ENCODE results near the gene INTS2. TPM values are rescaled to one million over a fixed set of nuclear protein-coding genes. Genes with fewer than 3 reads are reported as not detected.

The INTS2 gene
- total RNA-seq, 1 donor from 2014 or later = 9.5 TPM

- no peaks in the 10 kb centered on the region for H3K9me3 Mint-ChIP-seq (ENCODE audit: low read depth)
- no peaks in the 10 kb centered on the region for H3K4me1 Mint-ChIP-seq (ENCODE audit: low read depth)
- no peak for DNase-seq (ENCODE audit: low spot score)
- H3K36me3 Mint-ChIP-seq (ENCODE audit: low read depth) = peaks cover 20% of the 10 kb centered on the region
- TF ChIP-seq CTCF (IDR thresholded peaks at IDR 0.05) = no peak
- H3K4me3 Mint-ChIP-seq (ENCODE audit: unreplicated experiment) = no peak overlapping the region
- no peak overlapping the region for H3K27ac Mint-ChIP-seq (ENCODE audit: unreplicated experiment)
- no peaks in the 10 kb centered on the region for H3K27me3 Mint-ChIP-seq (ENCODE audit: low read depth)
Measured at GRCh38 chr17:61908292-61909037, 19.3 kb downstream of the INTS2 start.

- TF ChIP-seq CTCF (IDR thresholded peaks at IDR 0.05) = no peak
- Mint-ChIP-seq H3K4me3 (ENCODE audit: unreplicated experiment) (no peak overlapping the region), H3K27me3 (ENCODE audit: low read depth) (no peaks in the 10 kb centered on the region), H3K4me1 (ENCODE audit: low read depth) (no peaks in the 10 kb centered on the region), H3K27ac (ENCODE audit: unreplicated experiment) (no peak overlapping the region), H3K36me3 (ENCODE audit: low read depth) (peaks cover 25% of the 10 kb centered on the region), H3K9me3 (ENCODE audit: low read depth) (no peaks in the 10 kb centered on the region)
- DNase-seq (ENCODE audit: low spot score) = no peak
Measured at GRCh38 chr17:61907361-61907760, 20.4 kb downstream of the INTS2 start.

- Mint-ChIP-seq H3K36me3 (ENCODE audit: low read depth) (peaks cover 23% of the 10 kb centered on the region), H3K9me3 (ENCODE audit: low read depth) (no peaks in the 10 kb centered on the region), H3K4me1 (ENCODE audit: low read depth) (no peaks in the 10 kb centered on the region)
Measured at GRCh38 chr17:61904094-61904710, 23.6 kb downstream of the INTS2 start.

DNA sequence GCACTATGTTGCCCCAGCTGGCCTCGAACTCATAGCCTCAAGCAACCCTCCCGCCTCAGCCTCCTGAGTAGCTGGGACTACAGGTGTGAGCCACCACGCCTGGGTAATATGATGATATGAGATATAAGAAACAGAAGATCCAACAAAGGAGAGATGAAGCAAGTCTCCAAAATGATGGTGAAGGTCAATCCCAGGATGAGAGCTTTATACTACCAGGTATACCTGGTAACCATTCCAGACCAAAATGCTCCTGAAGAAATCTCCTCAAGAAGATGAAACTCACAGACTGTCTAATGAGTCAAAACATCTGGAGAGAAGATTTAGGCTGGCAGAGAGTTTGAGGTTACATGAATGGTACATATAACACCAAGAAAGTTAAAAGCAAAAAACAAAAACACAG lies 24.5 kb downstream of the INTS2 start:
- no peak for DNase-seq (ENCODE audit: low spot score)
- H3K9me3 Mint-ChIP-seq (ENCODE audit: low read depth) = no peaks in the 10 kb centered on the region
- no peak overlapping the region for H3K27ac Mint-ChIP-seq (ENCODE audit: unreplicated experiment)
- H3K36me3 Mint-ChIP-seq (ENCODE audit: low read depth) = peaks cover 25% of the 10 kb centered on the region
- H3K4me1 Mint-ChIP-seq (ENCODE audit: low read depth) = no peaks in the 10 kb centered on the region
- TF ChIP-seq CTCF (IDR thresholded peaks at IDR 0.05) = no peak
- H3K27me3 Mint-ChIP-seq (ENCODE audit: low read depth) = no peaks in the 10 kb centered on the region
- H3K4me3 Mint-ChIP-seq (ENCODE audit: unreplicated experiment) = no peak overlapping the region

More at GRCh38 chr17:61904094-61904710, 23.6 kb downstream of the INTS2 start:
- no peak for DNase-seq (ENCODE audit: low spot score)
- Mint-ChIP-seq H3K27me3 (ENCODE audit: low read depth) (no peaks in the 10 kb centered on the region), H3K4me3 (ENCODE audit: unreplicated experiment) (no peak overlapping the region), H3K27ac (ENCODE audit: unreplicated experiment) (no peak overlapping the region)
- TF ChIP-seq CTCF (IDR thresholded peaks at IDR 0.05) = no peak

- H3K9me3 Mint-ChIP-seq (ENCODE audit: low read depth) = no peaks in the 10 kb centered on the region
- H3K36me3 Mint-ChIP-seq (ENCODE audit: low read depth) = peaks cover 12% of the 10 kb centered on the region
Measured at GRCh38 chr17:61897548-61898180, 30.1 kb downstream of the INTS2 start.

More at GRCh38 chr17:61897548-61898180, 30.1 kb downstream of the INTS2 start:
- H3K4me3 Mint-ChIP-seq (ENCODE audit: unreplicated experiment) = no peak overlapping the region
- no peak overlapping the region for H3K27ac Mint-ChIP-seq (ENCODE audit: unreplicated experiment)
- no peak for DNase-seq (ENCODE audit: low spot score)
- no peaks in the 10 kb centered on the region for H3K27me3 Mint-ChIP-seq (ENCODE audit: low read depth)
- TF ChIP-seq CTCF (IDR thresholded peaks at IDR 0.05) = no peak
- H3K4me1 Mint-ChIP-seq (ENCODE audit: low read depth) = no peaks in the 10 kb centered on the region

Data from chondrocyte (in vitro differentiated cells).